IPS-15b (cell line): ENCODE results near the gene LOXHD1.

Experiments used
- H3K27me3 ChIP-seq: one replicate; pipeline ENCODE4 v1.6.1; 2013; ENCODE audit warnings: low read length; ENCODE audit not compliant: control insufficient read depth, insufficient read depth
- H3K36me3 ChIP-seq: one replicate; pipeline ENCODE4 v1.6.1; 2013; ENCODE audit warnings: low read length; ENCODE audit not compliant: control insufficient read depth, insufficient read depth
- H3K4me1 ChIP-seq: one replicate; pipeline ENCODE4 v1.6.1; 2013; ENCODE audit warnings: mild to moderate bottlenecking, low read length; ENCODE audit not compliant: control insufficient read depth, insufficient read depth
- H3K4me3 ChIP-seq: one replicate; pipeline ENCODE4 v1.5.1; 2013; ENCODE audit warnings: low read depth, low read length
- H3K9ac ChIP-seq: one replicate; pipeline ENCODE4 v1.6.1; 2013; ENCODE audit warnings: low read depth, mild to moderate bottlenecking, low read length
- H3K9me3 ChIP-seq: one replicate; pipeline ENCODE4 v1.6.1; 2013; ENCODE audit warnings: mild to moderate bottlenecking, low read length; ENCODE audit not compliant: control insufficient read depth, insufficient read depth

Gene LOXHD1

GRCh38 chr18:46686186-46686585, 29.2 kb upstream of the LOXHD1 start:
- H3K4me1 ChIP-seq = no peaks in the 10 kb centered on the region
- no peak overlapping the region for H3K4me3 ChIP-seq
- H3K36me3 ChIP-seq = peaks cover 3% of the 10 kb centered on the region
- no peaks in the 10 kb centered on the region for H3K9me3 ChIP-seq
- H3K27me3 ChIP-seq = no peaks in the 10 kb centered on the region
- no peak overlapping the region for H3K9ac ChIP-seq

GRCh38 chr18:46683252-46683651, 26.2 kb upstream of the LOXHD1 start:
- no peaks in the 10 kb centered on the region for H3K9me3 ChIP-seq
- H3K4me3 ChIP-seq = no peak overlapping the region
- no peak overlapping the region for H3K9ac ChIP-seq
- no peaks in the 10 kb centered on the region for H3K36me3 ChIP-seq
- no peaks in the 10 kb centered on the region for H3K27me3 ChIP-seq
- H3K4me1 ChIP-seq = no peaks in the 10 kb centered on the region

GRCh38 chr18:46680784-46681695, 24.0 kb upstream of the LOXHD1 start:
- Histone ChIP-seq H3K27me3 (no peaks in the 10 kb centered on the region), H3K4me3 (no peak overlapping the region), H3K9me3 (no peaks in the 10 kb centered on the region), H3K4me1 (peaks cover 8% of the 10 kb centered on the region), H3K36me3 (no peaks in the 10 kb centered on the region), H3K9ac (no peak overlapping the region)

- no peak overlapping the region for H3K9ac ChIP-seq
- H3K36me3 ChIP-seq = no peaks in the 10 kb centered on the region
- no peak overlapping the region for H3K4me3 ChIP-seq
- peaks cover 8% of the 10 kb centered on the region for H3K4me1 ChIP-seq
- no peaks in the 10 kb centered on the region for H3K9me3 ChIP-seq
- no peaks in the 10 kb centered on the region for H3K27me3 ChIP-seq
Measured at GRCh38 chr18:46679846-46680598, 23.0 kb upstream of the LOXHD1 start.

GRCh38 chr18:46678785-46679399, 21.9 kb upstream of the LOXHD1 start:
- H3K9ac ChIP-seq = no peak overlapping the region
- H3K9me3 ChIP-seq = no peaks in the 10 kb centered on the region
- peaks cover 8% of the 10 kb centered on the region for H3K4me1 ChIP-seq
- no peak overlapping the region for H3K4me3 ChIP-seq
- H3K36me3 ChIP-seq = no peaks in the 10 kb centered on the region
- H3K27me3 ChIP-seq = no peaks in the 10 kb centered on the region

- H3K9ac ChIP-seq = no peak overlapping the region
- no peak overlapping the region for H3K4me3 ChIP-seq
- H3K36me3 ChIP-seq = no peaks in the 10 kb centered on the region
- no peaks in the 10 kb centered on the region for H3K9me3 ChIP-seq
- no peaks in the 10 kb centered on the region for H3K27me3 ChIP-seq
- peaks cover 8% of the 10 kb centered on the region for H3K4me1 ChIP-seq
Measured at GRCh38 chr18:46678041-46678440, 21.0 kb upstream of the LOXHD1 start.

GRCh38 chr18:46677611-46678010, 20.6 kb upstream of the LOXHD1 start:
- no peak overlapping the region for H3K4me3 ChIP-seq
- H3K9me3 ChIP-seq = no peaks in the 10 kb centered on the region
- H3K9ac ChIP-seq = no peak overlapping the region
- H3K4me1 ChIP-seq = peaks cover 8% of the 10 kb centered on the region
- H3K27me3 ChIP-seq = no peaks in the 10 kb centered on the region
- no peaks in the 10 kb centered on the region for H3K36me3 ChIP-seq

- Histone ChIP-seq H3K4me3 (no peak overlapping the region), H3K9me3 (no peaks in the 10 kb centered on the region), H3K36me3 (no peaks in the 10 kb centered on the region), H3K27me3 (no peaks in the 10 kb centered on the region), H3K9ac (no peak overlapping the region), H3K4me1 (peaks cover 8% of the 10 kb centered on the region)
Measured at GRCh38 chr18:46676182-46676835, 19.3 kb upstream of the LOXHD1 start.

GRCh38 chr18:46675112-46675511, 18.1 kb upstream of the LOXHD1 start:
- Histone ChIP-seq H3K9ac (no peak overlapping the region), H3K4me3 (no peak overlapping the region), H3K4me1 (peaks cover 8% of the 10 kb centered on the region), H3K36me3 (no peaks in the 10 kb centered on the region), H3K27me3 (no peaks in the 10 kb centered on the region), H3K9me3 (no peaks in the 10 kb centered on the region)

GRCh38 chr18:46672062-46672970, 15.3 kb upstream of the LOXHD1 start:
- Histone ChIP-seq H3K4me3 (no peak overlapping the region), H3K36me3 (no peaks in the 10 kb centered on the region), H3K9me3 (no peaks in the 10 kb centered on the region), H3K27me3 (no peaks in the 10 kb centered on the region), H3K9ac (no peak overlapping the region), H3K4me1 (peaks cover 8% of the 10 kb centered on the region)

- H3K9me3 ChIP-seq = no peaks in the 10 kb centered on the region
- H3K27me3 ChIP-seq = no peaks in the 10 kb centered on the region
- H3K4me3 ChIP-seq = no peak overlapping the region
Measured at GRCh38 chr18:46668694-46669093, 11.7 kb upstream of the LOXHD1 start.

More at GRCh38 chr18:46668694-46669093, 11.7 kb upstream of the LOXHD1 start:
- no peak overlapping the region for H3K9ac ChIP-seq
- H3K4me1 ChIP-seq = no peaks in the 10 kb centered on the region
- H3K36me3 ChIP-seq = no peaks in the 10 kb centered on the region
